ENCODE data around the gene ARL4A. TPM values are rescaled to one million over a fixed set of nuclear protein-coding genes. Genes with fewer than 3 reads are reported as not detected.

ARL4A gene
- total and polyA plus RNA-seq, 2 donors (not counting 3 experiments of a cell fraction or from before 2014, with no cell fraction given), result 34.1 to 43.2 TPM

DNA sequence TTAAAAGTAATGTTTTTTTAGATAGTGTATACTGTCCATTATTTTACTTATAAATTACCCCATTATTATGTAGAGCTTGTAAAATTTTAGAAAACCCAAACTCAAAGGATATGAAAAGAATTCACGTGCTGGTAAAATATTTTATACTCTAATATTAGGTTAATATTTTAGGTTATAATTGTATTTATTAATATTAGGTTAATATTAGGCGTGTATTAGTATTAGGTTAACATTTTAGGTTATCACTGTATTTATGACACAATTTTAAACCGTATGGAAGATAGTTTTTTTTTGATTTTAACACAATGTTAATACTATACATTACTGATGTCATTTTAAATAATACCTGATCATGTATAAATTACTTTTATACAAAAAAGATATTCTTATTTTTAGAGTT, 48.5 kb downstream of the ARL4A start:
- H3K4me1 ChIP-seq (ENCODE audit: control insufficient read depth, extremely low read depth, insufficient read depth, low read length), result peaks cover 12% of the 10 kb centered on the region
- H2AFZ ChIP-seq (ENCODE audit: low read depth, low read length), result no peak overlapping the region
- H3K9ac ChIP-seq (replicated peaks; ENCODE audit: extremely low read depth, insufficient read depth, low read length), result no peak overlapping the region
- no peak overlapping the region for H3K4me3 ChIP-seq (replicated peaks in 1 of 3; ENCODE audit: insufficient read depth in 1 of 3, low read depth in 1 of 3, low read length in 3 of 3)
- TF ChIP-seq POLR2A (IDR thresholded peaks at IDR 0.05; ENCODE audit: low read depth, low read length) (no peak), EZH2 (IDR thresholded peaks at IDR 0.05; ENCODE audit: borderline replicate concordance, low read depth, low read length, severe bottlenecking) (no peak), FOS (IDR thresholded peaks at IDR 0.05; ENCODE audit: borderline replicate concordance, insufficient read depth, low read length) (no peak), POLR2AphosphoS5 (IDR thresholded peaks at IDR 0.05; ENCODE audit: insufficient read depth, low read depth, low read length) (no peak), GATA2 (IDR thresholded peaks at IDR 0.05; ENCODE audit: insufficient read depth, insufficient read length, low read depth, low read length) (no peak), JUN (IDR thresholded peaks at IDR 0.05; ENCODE audit: borderline replicate concordance, insufficient read depth, insufficient read length, low read depth) (no peak), MYC (IDR thresholded peaks at IDR 0.05; ENCODE audit: low read depth, low read length) (no peak)
- TF ChIP-seq, protein P1, sequence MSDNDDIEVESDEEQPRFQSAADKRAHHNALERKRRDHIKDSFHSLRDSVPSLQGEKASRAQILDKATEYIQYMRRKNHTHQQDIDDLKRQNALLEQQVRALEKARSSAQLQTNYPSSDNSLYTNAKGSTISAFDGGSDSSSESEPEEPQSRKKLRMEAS (IDR thresholded peaks at IDR 0.05; ENCODE audit: insufficient read depth, insufficient read length), result no peak
- TF ChIP-seq, protein P2, sequence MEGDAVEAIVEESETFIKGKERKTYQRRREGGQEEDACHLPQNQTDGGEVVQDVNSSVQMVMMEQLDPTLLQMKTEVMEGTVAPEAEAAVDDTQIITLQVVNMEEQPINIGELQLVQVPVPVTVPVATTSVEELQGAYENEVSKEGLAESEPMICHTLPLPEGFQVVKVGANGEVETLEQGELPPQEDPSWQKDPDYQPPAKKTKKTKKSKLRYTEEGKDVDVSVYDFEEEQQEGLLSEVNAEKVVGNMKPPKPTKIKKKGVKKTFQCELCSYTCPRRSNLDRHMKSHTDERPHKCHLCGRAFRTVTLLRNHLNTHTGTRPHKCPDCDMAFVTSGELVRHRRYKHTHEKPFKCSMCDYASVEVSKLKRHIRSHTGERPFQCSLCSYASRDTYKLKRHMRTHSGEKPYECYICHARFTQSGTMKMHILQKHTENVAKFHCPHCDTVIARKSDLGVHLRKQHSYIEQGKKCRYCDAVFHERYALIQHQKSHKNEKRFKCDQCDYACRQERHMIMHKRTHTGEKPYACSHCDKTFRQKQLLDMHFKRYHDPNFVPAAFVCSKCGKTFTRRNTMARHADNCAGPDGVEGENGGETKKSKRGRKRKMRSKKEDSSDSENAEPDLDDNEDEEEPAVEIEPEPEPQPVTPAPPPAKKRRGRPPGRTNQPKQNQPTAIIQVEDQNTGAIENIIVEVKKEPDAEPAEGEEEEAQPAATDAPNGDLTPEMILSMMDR (IDR thresholded peaks at IDR 0.05; ENCODE audit: extremely low read depth in 1 of 2, insufficient read depth in 1 of 2, low read depth in 1 of 2, low read length in 2 of 2), result no peak
- no peaks in the 10 kb centered on the region for H4K20me1 ChIP-seq (replicated peaks; ENCODE audit: control insufficient read depth, extremely low read depth, insufficient read depth, low read length)
- POLR2A ChIA-PET, result no interaction called here
- no TSS peak for BruUV-seq (replicated peaks)
- H3K36me3 ChIP-seq (ENCODE audit: control insufficient read depth in 2 of 2, extremely low read depth in 1 of 2, insufficient read depth in 2 of 2, low read length in 2 of 2), result no peaks in the 10 kb centered on the region
- H3K9me3 ChIP-seq (replicated peaks; ENCODE audit: control insufficient read depth, insufficient read depth, low read length), result no peaks in the 10 kb centered on the region
- H3K27me3 ChIP-seq (ENCODE audit: control insufficient read depth in 2 of 2, insufficient read depth in 2 of 2, low read length in 2 of 2), result no peaks in the 10 kb centered on the region
- no peak for DNase-seq (ENCODE audit: low read depth, low spot score)
- intact Hi-C loops (cut with micrococcal nuclease) (no loop called here), dilution Hi-C loops (cut with MboI; ENCODE audit: extremely low pct_ligation_motif_present, low sequenced_read_pairs) (no loop called here)
- no peak overlapping the region for H3K4me2 ChIP-seq (ENCODE audit: insufficient read depth, low read length)
- no peak overlapping the region for H3K27ac ChIP-seq (ENCODE audit: insufficient read depth, low read depth, low read length)
- no peaks in the 10 kb centered on the region for H3K79me2 ChIP-seq (ENCODE audit: control insufficient read depth, insufficient read depth, low read length)
- FAIRE-seq, result no peak
- CTCF ChIA-PET, result interaction anchor here (1.2 to 1.3 kb wide), 2 partner anchors 8 to 54 kb away, joined by 3 to 5 read pairs; no protein-coding TSS in a partner anchor
- no peaks in the 10 kb centered on the region for H3K9me1 ChIP-seq (replicated peaks; ENCODE audit: control insufficient read depth, extremely low read depth, insufficient read depth, low read length)
